MCF 10A (cell line): Measurements from ENCODE around the gene FCHO1. TPM values are rescaled to one million over a fixed set of nuclear protein-coding genes. Genes with fewer than 3 reads are reported as not detected.

Experiments used
- BruUV-seq: library from RNA; stranded (reverse); fragments of 400-500 nt; replicated peaks from 2 replicates; lab custom pipeline; 2021; lab: Mats Ljungman, UMichigan
- CTCF ChIA-PET: fragments of 300-600 bp; sonication (Branson Sonifier 250); formaldehyde crosslinking; extraction: SDS; loops from one replicate; lab custom pipeline; 2021; ENCODE audit warnings: antibody characterized with exemption, inconsistent platforms; lab: Yijun Ruan, JAX
- POLR2A ChIA-PET: fragments of 300-600, 350-650 bp; sonication (Branson Sonifier 250); formaldehyde crosslinking; extraction: SDS; loops from one replicate; lab custom pipeline; 2020; ENCODE audit warnings: antibody characterized with exemption, inconsistent platforms; lab: Yijun Ruan, JAX
- DNase-seq: peaks from one replicate; pipeline ENCODE4 v3.0.0-alpha.2; 2018; ENCODE audit not compliant: unreplicated experiment
- H3K27ac Mint-ChIP-seq: one replicate; pipeline ENCODE4 v1.8.0; 2022; ENCODE audit warnings: mild to moderate bottlenecking, low read depth, mixed read lengths; ENCODE audit not compliant: unreplicated experiment
- H3K27me3 Mint-ChIP-seq: one replicate; pipeline ENCODE4 v1.8.0; 2022; ENCODE audit warnings: mixed read lengths; ENCODE audit not compliant: insufficient read depth, unreplicated experiment
- H3K36me3 Mint-ChIP-seq: one replicate; pipeline ENCODE4 v1.8.0; 2022; ENCODE audit warnings: mild to moderate bottlenecking, moderate library complexity, mixed read lengths; ENCODE audit not compliant: insufficient read depth, unreplicated experiment
- H3K4me1 Mint-ChIP-seq: one replicate; pipeline ENCODE4 v1.8.0; 2022; ENCODE audit warnings: mixed read lengths; ENCODE audit not compliant: insufficient read depth, unreplicated experiment
- H3K4me3 Mint-ChIP-seq: one replicate; pipeline ENCODE4 v1.8.0; 2022; ENCODE audit warnings: mild to moderate bottlenecking, moderate library complexity, mixed read lengths; ENCODE audit not compliant: unreplicated experiment
- H3K9me3 Mint-ChIP-seq: one replicate; pipeline ENCODE4 v1.8.0; 2022; ENCODE audit warnings: mixed read lengths; ENCODE audit not compliant: unreplicated experiment
- intact Hi-C: fragments of 100-400 bp; cut with micrococcal nuclease; formaldehyde crosslinking; loops from 2 replicates; pipeline ENCODE4 v1.14.1; 2022
- total RNA-seq: library from RNA; stranded (reverse); gene quantifications from 2 replicates; pipeline ENCODE4 v1.2.3, GENCODE V29; 2022
- TF ChIP-seq, protein P1 (sequence below): fragments of 200-600 bp; IDR thresholded peaks from one replicate; pipeline ENCODE4 v1.8.0; 2022; ENCODE audit warnings: antibody characterized with exemption, mild to moderate bottlenecking; ENCODE audit not compliant: unreplicated experiment

Gene FCHO1
- total RNA-seq, 1 experiment from 2014 or later: 0.23 TPM

DNA sequence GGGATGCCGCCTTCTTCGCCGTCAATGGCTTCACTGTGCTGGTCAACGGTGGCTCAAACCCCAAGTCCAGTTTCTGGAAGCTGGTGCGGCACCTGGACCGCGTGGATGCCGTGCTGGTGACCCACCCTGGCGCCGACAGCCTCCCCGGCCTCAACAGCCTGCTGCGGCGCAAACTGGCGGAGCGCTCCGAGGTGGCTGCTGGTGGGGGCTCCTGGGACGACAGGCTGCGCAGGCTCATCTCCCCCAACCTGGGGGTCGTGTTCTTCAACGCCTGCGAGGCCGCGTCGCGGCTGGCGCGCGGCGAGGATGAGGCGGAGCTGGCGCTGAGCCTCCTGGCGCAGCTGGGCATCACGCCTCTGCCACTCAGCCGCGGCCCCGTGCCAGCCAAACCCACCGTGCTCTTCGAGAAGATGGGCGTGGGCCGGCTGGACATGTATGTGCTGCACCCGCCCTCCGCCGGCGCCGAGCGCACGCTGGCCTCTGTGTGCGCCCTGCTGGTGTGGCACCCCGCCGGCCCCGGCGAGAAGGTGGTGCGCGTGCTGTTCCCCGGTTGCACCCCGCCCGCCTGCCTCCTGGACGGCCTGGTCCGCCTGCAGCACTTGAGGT, 25.0 kb upstream of the FCHO1 start:
- CTCF ChIA-PET: no interaction called here
- H3K9me3 Mint-ChIP-seq: no peaks in the 10 kb centered on the region
- no TSS peak for BruUV-seq
- peaks cover 59% of the 10 kb centered on the region for H3K36me3 Mint-ChIP-seq
- no peaks in the 10 kb centered on the region for H3K27me3 Mint-ChIP-seq
- H3K4me1 Mint-ChIP-seq: peaks cover 11% of the 10 kb centered on the region
- intact Hi-C loops: no loop called here
- TF ChIP-seq, protein P1, sequence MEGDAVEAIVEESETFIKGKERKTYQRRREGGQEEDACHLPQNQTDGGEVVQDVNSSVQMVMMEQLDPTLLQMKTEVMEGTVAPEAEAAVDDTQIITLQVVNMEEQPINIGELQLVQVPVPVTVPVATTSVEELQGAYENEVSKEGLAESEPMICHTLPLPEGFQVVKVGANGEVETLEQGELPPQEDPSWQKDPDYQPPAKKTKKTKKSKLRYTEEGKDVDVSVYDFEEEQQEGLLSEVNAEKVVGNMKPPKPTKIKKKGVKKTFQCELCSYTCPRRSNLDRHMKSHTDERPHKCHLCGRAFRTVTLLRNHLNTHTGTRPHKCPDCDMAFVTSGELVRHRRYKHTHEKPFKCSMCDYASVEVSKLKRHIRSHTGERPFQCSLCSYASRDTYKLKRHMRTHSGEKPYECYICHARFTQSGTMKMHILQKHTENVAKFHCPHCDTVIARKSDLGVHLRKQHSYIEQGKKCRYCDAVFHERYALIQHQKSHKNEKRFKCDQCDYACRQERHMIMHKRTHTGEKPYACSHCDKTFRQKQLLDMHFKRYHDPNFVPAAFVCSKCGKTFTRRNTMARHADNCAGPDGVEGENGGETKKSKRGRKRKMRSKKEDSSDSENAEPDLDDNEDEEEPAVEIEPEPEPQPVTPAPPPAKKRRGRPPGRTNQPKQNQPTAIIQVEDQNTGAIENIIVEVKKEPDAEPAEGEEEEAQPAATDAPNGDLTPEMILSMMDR: no peak
- no peak overlapping the region for H3K27ac Mint-ChIP-seq
- H3K4me3 Mint-ChIP-seq: no peak overlapping the region
- POLR2A ChIA-PET: no interaction called here
- no peak for DNase-seq

DNA sequence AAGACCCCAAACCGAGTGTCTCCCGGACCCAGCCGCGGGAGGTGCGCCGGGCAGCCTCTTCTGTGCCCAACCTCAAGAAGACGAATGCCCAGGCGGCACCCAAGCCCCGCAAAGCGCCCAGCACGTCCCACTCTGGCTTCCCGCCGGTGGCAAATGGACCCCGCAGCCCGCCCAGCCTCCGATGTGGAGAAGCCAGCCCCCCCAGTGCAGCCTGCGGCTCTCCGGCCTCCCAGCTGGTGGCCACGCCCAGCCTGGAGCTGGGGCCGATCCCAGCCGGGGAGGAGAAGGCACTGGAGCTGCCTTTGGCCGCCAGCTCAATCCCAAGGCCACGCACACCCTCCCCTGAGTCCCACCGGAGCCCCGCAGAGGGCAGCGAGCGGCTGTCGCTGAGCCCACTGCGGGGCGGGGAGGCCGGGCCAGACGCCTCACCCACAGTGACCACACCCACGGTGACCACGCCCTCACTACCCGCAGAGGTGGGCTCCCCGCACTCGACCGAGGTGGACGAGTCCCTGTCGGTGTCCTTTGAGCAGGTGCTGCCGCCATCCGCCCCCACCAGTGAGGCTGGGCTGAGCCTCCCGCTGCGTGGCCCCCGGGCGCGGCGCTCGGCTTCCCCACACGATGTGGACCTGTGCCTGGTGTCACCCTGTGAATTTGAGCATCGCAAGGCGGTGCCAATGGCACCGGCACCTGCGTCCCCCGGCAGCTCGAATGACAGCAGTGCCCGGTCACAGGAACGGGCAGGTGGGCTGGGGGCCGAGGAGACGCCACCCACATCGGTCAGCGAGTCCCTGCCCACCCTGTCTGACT, 24.1 kb upstream of the FCHO1 start:
- intact Hi-C loops: no loop called here
- H3K4me3 Mint-ChIP-seq: no peak overlapping the region
- peaks cover 69% of the 10 kb centered on the region for H3K36me3 Mint-ChIP-seq
- no peaks in the 10 kb centered on the region for H3K9me3 Mint-ChIP-seq
- CTCF ChIA-PET: no interaction called here
- TF ChIP-seq, protein P1: no peak
- no peak for DNase-seq
- H3K4me1 Mint-ChIP-seq: peaks cover 5% of the 10 kb centered on the region
- no TSS peak for BruUV-seq
- POLR2A ChIA-PET: no interaction called here
- no peak overlapping the region for H3K27ac Mint-ChIP-seq
- no peaks in the 10 kb centered on the region for H3K27me3 Mint-ChIP-seq

DNA sequence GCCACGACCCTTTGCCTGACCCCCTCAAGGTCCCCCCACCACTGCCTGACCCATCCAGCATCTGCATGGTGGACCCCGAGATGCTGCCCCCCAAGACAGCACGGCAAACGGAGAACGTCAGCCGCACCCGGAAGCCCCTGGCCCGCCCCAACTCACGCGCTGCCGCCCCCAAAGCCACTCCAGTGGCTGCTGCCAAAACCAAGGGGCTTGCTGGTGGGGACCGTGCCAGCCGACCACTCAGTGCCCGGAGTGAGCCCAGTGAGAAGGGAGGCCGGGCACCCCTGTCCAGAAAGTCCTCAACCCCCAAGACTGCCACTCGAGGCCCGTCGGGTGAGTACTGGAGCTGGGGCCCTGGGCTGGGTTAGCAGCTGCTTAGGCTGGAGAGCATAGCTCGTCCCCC, 23.4 kb upstream of the FCHO1 start:
- Mint-ChIP-seq H3K4me3 (no peak overlapping the region), H3K27me3 (no peaks in the 10 kb centered on the region), H3K36me3 (peaks cover 72% of the 10 kb centered on the region), H3K4me1 (peaks cover 5% of the 10 kb centered on the region), H3K9me3 (no peaks in the 10 kb centered on the region), H3K27ac (no peak overlapping the region)
- no peak for DNase-seq
- no TSS peak for BruUV-seq
- ChIA-PET CTCF (no interaction called here), POLR2A (no interaction called here)
- TF ChIP-seq, protein P1: no peak
- intact Hi-C loops: no loop called here

DNA sequence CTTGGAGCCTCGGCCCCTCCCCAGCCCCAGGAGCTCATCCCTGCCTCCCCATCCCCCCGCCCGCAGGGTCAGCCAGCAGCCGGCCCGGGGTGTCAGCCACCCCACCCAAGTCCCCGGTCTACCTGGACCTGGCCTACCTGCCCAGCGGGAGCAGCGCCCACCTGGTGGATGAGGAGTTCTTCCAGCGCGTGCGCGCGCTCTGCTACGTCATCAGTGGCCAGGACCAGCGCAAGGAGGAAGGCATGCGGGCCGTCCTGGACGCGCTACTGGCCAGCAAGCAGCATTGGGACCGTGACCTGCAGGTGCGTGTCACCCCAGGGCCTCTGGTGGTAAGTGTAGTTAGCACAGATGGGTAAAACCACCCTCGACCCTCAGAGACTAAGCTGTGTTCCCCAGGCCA, 18.1 kb upstream of the FCHO1 start:
- H3K27me3 Mint-ChIP-seq: no peaks in the 10 kb centered on the region
- POLR2A ChIA-PET: no interaction called here
- H3K4me1 Mint-ChIP-seq: no peaks in the 10 kb centered on the region
- TF ChIP-seq, protein P1: no peak
- no peaks in the 10 kb centered on the region for H3K9me3 Mint-ChIP-seq
- no TSS peak for BruUV-seq
- intact Hi-C loops: no loop called here
- no peak overlapping the region for H3K4me3 Mint-ChIP-seq
- H3K36me3 Mint-ChIP-seq: peaks cover 73% of the 10 kb centered on the region
- CTCF ChIA-PET: interaction anchor here (0.6 kb wide), 1 partner anchor 628 kb away, joined by 3 read pairs; no protein-coding TSS in a partner anchor
- DNase-seq: no peak
- no peak overlapping the region for H3K27ac Mint-ChIP-seq
